HepG2 (cell line): ENCODE data around the gene ZNF71. TPM values are rescaled to one million over a fixed set of nuclear protein-coding genes. Genes with fewer than 3 reads are reported as not detected.
A peak's percentile ranks its signal among the peaks of the same experiment; 100 is the strongest.

ENCODE experiments used
- AHDC1 ChIP-seq: sonication (generic); formaldehyde crosslinking; IDR thresholded peaks from 2 replicates; pipeline ENCODE4 v1.5.1; 2020; ENCODE audit warnings: mild to moderate bottlenecking, missing genetic modification reagents, borderline replicate concordance
- EZH2 ChIP-seq: conservative IDR thresholded peaks from 2 replicates; pipeline ENCODE4 v1.6.1; 2012; ENCODE audit warnings: mild to moderate bottlenecking, low read depth, low read length, moderate library complexity
- KMT2A ChIP-seq: sonication (generic); formaldehyde crosslinking; IDR thresholded peaks from 2 replicates; pipeline ENCODE4 v1.4.0; 2020; ENCODE audit warnings: missing genetic modification reagents
- RFX1 ChIP-seq: fragments of 450-650 bp; IDR thresholded peaks from 2 replicates; pipeline ENCODE4 v1.6.1; 2017
- YEATS2 ChIP-seq: sonication (generic); formaldehyde crosslinking; IDR thresholded peaks from 2 replicates; pipeline ENCODE4 v1.4.0; 2020; ENCODE audit warnings: missing genetic modification reagents, borderline replicate concordance
- ZFP90 ChIP-seq: sonication (generic); formaldehyde crosslinking; IDR thresholded peaks from 2 replicates; pipeline ENCODE4 v1.8.0; 2022; ENCODE audit warnings: missing genetic modification reagents, mild to moderate bottlenecking, inconsistent platforms, borderline replicate concordance
- polyA plus RNA-seq, 8 experiments: library from polyadenylated mRNA; depleted of rRNA in 3 of 8; stranded (reverse) in 7 of 8; unstranded in 1 of 8; fragments of >200 nt; fragmentation: Illumina TruSeq in 4 of 8; extraction: Trizol in 4 of 8; gene quantifications; 2 replicates each; pipeline versions ENCODE4 v1.2.1 to v1.2.3, GENCODE V29; 2011 to 2016; ENCODE audit warnings: low read depth in 4 of 8, missing spikeins in 1 of 8, mixed read lengths in 1 of 8; ENCODE audit not compliant: insufficient read depth in 1 of 8
- total RNA-seq, 5 experiments: library from RNA; depleted of rRNA; stranded (reverse); fragments of >200 nt; fragmentation: Illumina TruSeq; extraction: Trizol; gene quantifications; 2 replicates each; pipeline ENCODE4 v1.2.3, GENCODE V29; 2016; ENCODE audit warnings: low read depth in 1 of 5
- TF ChIP-seq, protein P1 (sequence below): sonication (generic); formaldehyde crosslinking; IDR thresholded peaks from 2 replicates; pipeline ENCODE4 v1.5.1; 2020; ENCODE audit warnings: missing genetic modification reagents, mild to moderate bottlenecking, borderline replicate concordance
- TF ChIP-seq, protein P2 (sequence below): sonication (generic); formaldehyde crosslinking; IDR thresholded peaks from 2 replicates; pipeline ENCODE4 v1.5.0; 2020; ENCODE audit warnings: missing genetic modification reagents
- TF ChIP-seq, protein P3 (sequence below): sonication (generic); formaldehyde crosslinking; IDR thresholded peaks from 2 replicates; pipeline ENCODE4 v1.4.0; 2020; ENCODE audit warnings: mild to moderate bottlenecking, missing genetic modification reagents
- TF ChIP-seq, protein P4 (sequence below): sonication (generic); formaldehyde crosslinking; IDR thresholded peaks from 2 replicates; pipeline ENCODE4 v1.4.0; 2020; ENCODE audit warnings: missing genetic modification reagents

The ZNF71 gene
- total and polyA plus RNA-seq, 2 of the 13 experiments (the other 11 are each of a cell fraction or from before 2014, with no cell fraction given), result 2.2 to 4.4 TPM

DNA sequence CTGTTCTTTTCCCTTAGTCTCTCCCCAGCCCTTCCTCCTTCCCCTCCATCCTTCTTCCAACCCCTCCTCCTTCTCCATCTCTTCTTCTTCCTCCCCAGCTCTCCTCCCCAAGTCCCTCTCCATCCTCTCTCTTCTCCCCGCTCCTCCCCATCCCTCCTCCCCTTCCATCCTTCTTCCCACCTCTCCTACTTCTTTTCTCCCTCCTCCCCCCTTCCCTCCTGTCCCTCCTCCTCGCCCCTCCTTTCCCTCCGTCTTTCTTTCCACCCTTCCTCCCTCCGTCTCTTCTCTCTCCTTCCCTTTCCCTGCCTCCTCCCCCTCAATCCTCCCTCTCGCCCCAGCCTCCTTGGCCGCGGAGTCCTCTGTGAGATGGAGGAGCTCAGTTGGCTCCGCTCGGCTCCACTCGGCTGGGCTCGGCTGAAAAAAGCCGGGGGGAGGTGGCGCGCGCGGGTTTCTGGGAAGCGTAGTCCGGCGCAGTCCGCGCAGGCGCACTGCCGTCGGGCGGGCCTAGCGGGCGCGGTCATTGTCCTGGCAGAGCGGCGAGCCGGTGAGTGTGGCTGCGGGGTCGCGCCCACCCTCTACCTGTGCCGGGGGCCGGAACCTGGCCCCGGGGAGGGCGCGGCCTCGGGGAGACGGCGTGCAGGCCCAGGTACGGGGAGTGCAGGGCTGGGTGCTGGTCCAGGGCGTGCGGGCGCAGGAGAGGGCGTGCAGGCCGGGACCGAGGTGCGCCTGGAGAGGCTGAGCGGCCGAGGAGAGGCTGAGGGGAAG lies at the start of gene ZNF71 (continued):
- TF ChIP-seq EZH2, result no peak
- TF ChIP-seq, protein P1, sequence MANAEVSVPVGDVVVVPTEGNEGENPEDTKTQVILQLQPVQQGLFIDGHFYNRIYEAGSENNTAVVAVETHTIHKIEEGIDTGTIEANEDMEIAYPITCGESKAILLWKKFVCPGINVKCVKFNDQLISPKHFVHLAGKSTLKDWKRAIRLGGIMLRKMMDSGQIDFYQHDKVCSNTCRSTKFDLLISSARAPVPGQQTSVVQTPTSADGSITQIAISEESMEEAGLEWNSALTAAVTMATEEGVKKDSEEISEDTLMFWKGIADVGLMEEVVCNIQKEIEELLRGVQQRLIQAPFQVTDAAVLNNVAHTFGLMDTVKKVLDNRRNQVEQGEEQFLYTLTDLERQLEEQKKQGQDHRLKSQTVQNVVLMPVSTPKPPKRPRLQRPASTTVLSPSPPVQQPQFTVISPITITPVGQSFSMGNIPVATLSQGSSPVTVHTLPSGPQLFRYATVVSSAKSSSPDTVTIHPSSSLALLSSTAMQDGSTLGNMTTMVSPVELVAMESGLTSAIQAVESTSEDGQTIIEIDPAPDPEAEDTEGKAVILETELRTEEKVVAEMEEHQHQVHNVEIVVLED (CRISPR knock-in tag), result peak; percentile 80
- TF ChIP-seq, protein P2, sequence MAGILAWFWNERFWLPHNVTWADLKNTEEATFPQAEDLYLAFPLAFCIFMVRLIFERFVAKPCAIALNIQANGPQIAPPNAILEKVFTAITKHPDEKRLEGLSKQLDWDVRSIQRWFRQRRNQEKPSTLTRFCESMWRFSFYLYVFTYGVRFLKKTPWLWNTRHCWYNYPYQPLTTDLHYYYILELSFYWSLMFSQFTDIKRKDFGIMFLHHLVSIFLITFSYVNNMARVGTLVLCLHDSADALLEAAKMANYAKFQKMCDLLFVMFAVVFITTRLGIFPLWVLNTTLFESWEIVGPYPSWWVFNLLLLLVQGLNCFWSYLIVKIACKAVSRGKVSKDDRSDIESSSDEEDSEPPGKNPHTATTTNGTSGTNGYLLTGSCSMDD (CRISPR knock-in tag), result no peak
- 0 out of 2 replicates have a peak, but pooled peaks have one; percentile 59 for TF ChIP-seq ZFP90
- TF ChIP-seq, protein P3, sequence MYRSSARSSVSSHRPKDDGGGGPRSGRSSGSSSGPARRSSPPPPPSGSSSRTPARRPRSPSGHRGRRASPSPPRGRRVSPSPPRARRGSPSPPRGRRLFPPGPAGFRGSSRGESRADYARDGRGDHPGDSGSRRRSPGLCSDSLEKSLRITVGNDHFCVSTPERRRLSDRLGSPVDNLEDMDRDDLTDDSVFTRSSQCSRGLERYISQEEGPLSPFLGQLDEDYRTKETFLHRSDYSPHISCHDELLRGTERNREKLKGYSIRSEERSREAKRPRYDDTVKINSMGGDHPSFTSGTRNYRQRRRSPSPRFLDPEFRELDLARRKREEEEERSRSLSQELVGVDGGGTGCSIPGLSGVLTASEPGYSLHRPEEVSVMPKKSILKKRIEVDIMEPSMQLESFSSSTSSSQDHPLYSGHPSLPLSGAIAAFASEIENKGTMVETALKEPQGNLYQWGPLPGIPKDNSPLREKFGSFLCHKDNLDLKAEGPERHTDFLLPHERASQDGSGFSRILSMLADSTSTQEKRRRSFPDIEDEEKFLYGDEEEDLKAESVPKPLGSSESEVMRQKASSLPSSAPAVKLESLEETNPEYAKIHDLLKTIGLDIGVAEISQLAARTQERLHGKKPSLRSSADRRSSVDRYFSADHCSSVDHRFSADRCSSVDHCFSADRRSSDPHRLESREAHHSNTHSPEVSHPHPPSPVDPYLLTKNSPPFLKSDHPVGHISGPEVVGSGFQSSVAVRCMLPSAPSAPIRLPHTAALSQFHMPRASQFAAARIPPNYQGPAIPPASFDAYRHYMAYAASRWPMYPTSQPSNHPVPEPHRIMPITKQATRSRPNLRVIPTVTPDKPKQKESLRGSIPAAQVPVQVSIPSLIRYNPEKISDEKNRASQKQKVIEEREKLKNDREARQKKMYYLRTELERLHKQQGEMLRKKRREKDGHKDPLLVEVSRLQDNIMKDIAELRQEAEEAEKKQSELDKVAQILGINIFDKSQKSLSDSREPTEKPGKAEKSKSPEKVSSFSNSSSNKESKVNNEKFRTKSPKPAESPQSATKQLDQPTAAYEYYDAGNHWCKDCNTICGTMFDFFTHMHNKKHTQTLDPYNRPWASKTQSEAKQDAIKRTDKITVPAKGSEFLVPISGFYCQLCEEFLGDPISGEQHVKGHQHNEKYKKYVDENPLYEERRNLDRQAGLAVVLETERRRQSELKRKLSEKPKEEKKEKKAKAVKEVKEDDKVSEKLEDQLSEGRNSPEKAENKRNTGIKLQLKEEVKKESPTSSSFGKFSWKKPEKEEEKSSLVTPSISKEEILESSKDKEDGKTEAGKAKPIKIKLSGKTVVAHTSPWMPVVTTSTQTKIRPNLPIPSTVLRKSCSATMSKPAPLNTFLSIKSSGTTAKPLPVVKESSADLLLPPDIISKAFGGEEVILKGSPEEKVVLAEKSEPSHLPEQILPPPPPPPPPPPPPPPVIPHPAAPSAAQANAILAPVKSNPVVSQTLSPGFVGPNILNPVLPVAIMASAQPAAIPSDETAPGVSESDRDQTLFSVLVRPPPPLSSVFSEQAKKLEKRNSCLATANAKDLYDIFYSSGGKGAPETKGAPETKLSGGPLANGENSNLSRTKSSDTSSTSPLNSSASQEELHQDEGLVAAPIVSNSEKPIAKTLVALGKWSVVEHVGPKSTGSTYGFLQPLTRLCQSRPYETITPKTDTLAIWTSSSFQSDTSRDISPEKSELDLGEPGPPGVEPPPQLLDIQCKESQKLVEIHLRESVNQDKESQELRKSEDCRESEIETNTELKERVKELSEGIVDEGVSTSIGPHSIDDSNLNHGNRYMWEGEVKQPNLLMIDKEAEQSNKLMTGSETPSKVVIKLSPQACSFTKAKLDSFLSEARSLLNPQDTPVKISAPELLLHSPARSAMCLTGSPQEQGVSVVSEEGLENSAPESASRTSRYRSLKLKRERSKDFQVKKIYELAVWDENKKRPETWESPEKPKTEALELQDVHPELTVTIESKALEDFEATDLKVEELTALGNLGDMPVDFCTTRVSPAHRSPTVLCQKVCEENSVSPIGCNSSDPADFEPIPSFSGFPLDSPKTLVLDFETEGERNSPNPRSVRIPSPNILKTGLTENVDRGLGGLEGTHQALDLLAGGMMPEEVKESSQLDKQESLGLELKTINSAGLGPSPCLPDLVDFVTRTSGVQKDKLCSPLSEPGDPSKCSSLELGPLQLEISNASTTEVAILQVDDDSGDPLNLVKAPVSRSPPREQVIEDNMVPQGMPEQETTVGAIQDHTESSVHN (CRISPR knock-in tag), result no peak
- TF ChIP-seq KMT2A (CRISPR knock-in tag), result no peak
- TF ChIP-seq YEATS2 (CRISPR knock-in tag), result 0 out of 2 replicates have a peak, but pooled peaks have one; percentile 53
- TF ChIP-seq AHDC1, result no peak
- TF ChIP-seq RFX1, result no peak
- TF ChIP-seq, protein P4, sequence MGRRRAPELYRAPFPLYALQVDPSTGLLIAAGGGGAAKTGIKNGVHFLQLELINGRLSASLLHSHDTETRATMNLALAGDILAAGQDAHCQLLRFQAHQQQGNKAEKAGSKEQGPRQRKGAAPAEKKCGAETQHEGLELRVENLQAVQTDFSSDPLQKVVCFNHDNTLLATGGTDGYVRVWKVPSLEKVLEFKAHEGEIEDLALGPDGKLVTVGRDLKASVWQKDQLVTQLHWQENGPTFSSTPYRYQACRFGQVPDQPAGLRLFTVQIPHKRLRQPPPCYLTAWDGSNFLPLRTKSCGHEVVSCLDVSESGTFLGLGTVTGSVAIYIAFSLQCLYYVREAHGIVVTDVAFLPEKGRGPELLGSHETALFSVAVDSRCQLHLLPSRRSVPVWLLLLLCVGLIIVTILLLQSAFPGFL, result no peak
